SK-N-SH (cell line): ENCODE data around the gene ZNF544. TPM values are rescaled to one million over a fixed set of nuclear protein-coding genes. Genes with fewer than 3 reads are reported as not detected.
"Not testable (repeated sequence)": the region's sequence is repeated elsewhere in the genome, so short reads cannot be mapped to it uniquely, and the experiment has no call there.

ENCODE experiments used
- CTCF ChIA-PET: fragments of 300-600, 350-600 bp; formaldehyde crosslinking; extraction: SDS; loops from one replicate; lab custom pipeline; 2021; lab: Yijun Ruan, JAX
- POLR2A ChIA-PET: fragments of 350-600 bp; sonication (Branson Sonifier 250); formaldehyde crosslinking; extraction: SDS; loops from one replicate; lab custom pipeline; 2020; ENCODE audit warnings: antibody characterized with exemption, inconsistent platforms; lab: Yijun Ruan, JAX
- DNase-seq: peaks from one replicate; pipeline ENCODE4 v3.0.0; 2012
- H2AFZ ChIP-seq: fragments of 200-600 bp; sonication (generic); 2 replicates; pipeline ENCODE4 v1.8.1; 2016; ENCODE audit warnings: antibody characterized with exemption, mild to moderate bottlenecking, low read depth
- H3F3A ChIP-seq: fragments of 200-600 bp; sonication (generic); replicated peaks from 2 replicates; pipeline ENCODE3; 2016; ENCODE audit warnings: antibody characterized with exemption, mild to moderate bottlenecking; ENCODE audit not compliant: insufficient read depth
- H3K27ac ChIP-seq, 2 experiments: fragments of 200-500 bp in 1 of 2; fragments of 200-600 bp in 1 of 2; sonication (Bioruptor generic) in 1 of 2; sonication (generic), shearing (Covaris generic) in 1 of 2; 2 replicates each; pipeline versions ENCODE4 v1.5.1 to v1.6.1; 2014 to 2016; ENCODE audit warnings: low read depth in 2 of 2, inconsistent platforms in 1 of 2, low read length in 1 of 2, mild to moderate bottlenecking in 1 of 2, mixed read lengths in 1 of 2
- H3K27me3 ChIP-seq: fragments of 200-600 bp; sonication (generic), shearing (Covaris generic); 2 replicates; pipeline ENCODE4 v1.6.1; 2016; ENCODE audit warnings: mixed run types; ENCODE audit not compliant: insufficient read depth
- H3K36me3 ChIP-seq, 2 experiments: fragments of 200-500 bp in 1 of 2; fragments of 200-600 bp in 1 of 2; sonication (Bioruptor generic) in 1 of 2; sonication (generic) in 1 of 2; replicated peaks in 1 of 2; 2 replicates each; pipeline versions ENCODE3 to v1.5.1; 2014 to 2016; ENCODE audit warnings: low read length in 1 of 2, mild to moderate bottlenecking in 1 of 2; ENCODE audit not compliant: insufficient read depth in 2 of 2, control insufficient read depth in 1 of 2
- H3K4me1 ChIP-seq, 2 experiments: fragments of 200-500 bp in 1 of 2; fragments of 200-600 bp in 1 of 2; sonication (Bioruptor generic) in 1 of 2; sonication (generic), shearing (Covaris generic) in 1 of 2; 2 replicates each; pipeline versions ENCODE4 v1.5.1 to v1.6.1; 2014 to 2016; ENCODE audit warnings: low read depth in 1 of 2, low read length in 1 of 2, mixed run types in 1 of 2; ENCODE audit not compliant: insufficient read depth in 2 of 2, control insufficient read depth in 1 of 2
- H3K4me2 ChIP-seq: fragments of 200-600 bp; sonication (generic), shearing (Covaris generic); 2 replicates; pipeline ENCODE4 v1.6.1; 2017; ENCODE audit warnings: mixed run types
- H3K4me3 ChIP-seq, 2 experiments: fragments of 200-500 bp in 1 of 2; fragments of 200-600 bp in 1 of 2; sonication (Bioruptor generic) in 1 of 2; sonication (generic), shearing (Covaris generic) in 1 of 2; 2 replicates each; pipeline versions ENCODE4 v1.5.1 to v1.8.1; 2014 to 2016; ENCODE audit warnings: low read depth in 2 of 2, inconsistent platforms in 1 of 2, low read length in 1 of 2, mild to moderate bottlenecking in 1 of 2, mixed read lengths in 1 of 2, moderate library complexity in 1 of 2
- H3K79me2 ChIP-seq: fragments of 200-600 bp; sonication (generic); 2 replicates; pipeline ENCODE4 v1.8.1; 2017; ENCODE audit warnings: mild to moderate bottlenecking; ENCODE audit not compliant: insufficient read depth
- H3K9ac ChIP-seq: fragments of 200-600 bp; sonication (generic); 2 replicates; pipeline ENCODE4 v1.6.1; 2017; ENCODE audit warnings: mixed run types
- H3K9me2 ChIP-seq: fragments of 200-600 bp; sonication (generic); 2 replicates; pipeline ENCODE4 v1.6.1; 2017; ENCODE audit warnings: mixed run types
- H3K9me3 ChIP-seq: fragments of 200-600 bp; sonication (generic); 2 replicates; pipeline ENCODE4 v1.6.1; 2017; ENCODE audit warnings: mixed run types, mild to moderate bottlenecking, moderate library complexity
- H4K20me1 ChIP-seq: fragments of 200-600 bp; sonication (generic); 2 replicates; pipeline ENCODE4 v1.6.1; 2017; ENCODE audit warnings: mild to moderate bottlenecking, mixed run types; ENCODE audit not compliant: insufficient read depth
- EP300 ChIP-seq, 2 experiments: IDR thresholded peaks; 2 replicates each; pipeline versions ENCODE4 v1.4.0 to v1.6.1; 2012; ENCODE audit warnings: borderline replicate concordance in 1 of 2, low read depth in 1 of 2, low read length in 1 of 2
- POLR2AphosphoS5 ChIP-seq: IDR thresholded peaks from 2 replicates; pipeline ENCODE4 v1.6.1; 2012; ENCODE audit warnings: low read depth, low read length
- RFX5 ChIP-seq: IDR thresholded peaks from 2 replicates; pipeline ENCODE4 v1.6.1; 2012; ENCODE audit warnings: mild to moderate bottlenecking, improper control_type of control experiment, low read length
- RXRA ChIP-seq: IDR thresholded peaks from 2 replicates; pipeline ENCODE4 v1.4.0; 2012; ENCODE audit warnings: low read depth, mild to moderate bottlenecking, borderline replicate concordance
- SIN3A ChIP-seq: IDR thresholded peaks from 2 replicates; pipeline ENCODE4 v1.6.1; 2012; ENCODE audit warnings: low read depth, mild to moderate bottlenecking, low read length, moderate library complexity, borderline replicate concordance
- WGBS: methylation state at CpG from one replicate; pipeline ENCODE4 v1.1.6; 2017; ENCODE audit warnings: low lambda C conversion rate; 5-methylcytosine and 5-hydroxymethylcytosine counted together
- polyA plus RNA-seq, 3 experiments: library from polyadenylated mRNA; depleted of rRNA; stranded (reverse); fragments of >200 nt; gene quantifications; 2 replicates each; pipeline ENCODE4 v1.2.3, GENCODE V29; 2012
- TF ChIP-seq, protein P1 (sequence below): IDR thresholded peaks from 2 replicates; pipeline ENCODE4 v1.6.1; 2012; ENCODE audit warnings: mild to moderate bottlenecking, low read depth, low read length, moderate library complexity
- TF ChIP-seq, protein P2 (sequence below): IDR thresholded peaks from 2 replicates; pipeline ENCODE4 v1.4.0; 2012; ENCODE audit warnings: low read depth, borderline replicate concordance
- TF ChIP-seq, protein P3 (sequence below): fragments of 200-600 bp; sonication (generic); IDR thresholded peaks from 2 replicates; pipeline ENCODE4 v1.6.1; 2017; ENCODE audit warnings: antibody characterized with exemption, mild to moderate bottlenecking, moderate library complexity

ZNF544 gene
- polyA plus RNA-seq, 1 of the 3 experiments (the other 2 are of a cell fraction) = 0.89 TPM

DNA sequence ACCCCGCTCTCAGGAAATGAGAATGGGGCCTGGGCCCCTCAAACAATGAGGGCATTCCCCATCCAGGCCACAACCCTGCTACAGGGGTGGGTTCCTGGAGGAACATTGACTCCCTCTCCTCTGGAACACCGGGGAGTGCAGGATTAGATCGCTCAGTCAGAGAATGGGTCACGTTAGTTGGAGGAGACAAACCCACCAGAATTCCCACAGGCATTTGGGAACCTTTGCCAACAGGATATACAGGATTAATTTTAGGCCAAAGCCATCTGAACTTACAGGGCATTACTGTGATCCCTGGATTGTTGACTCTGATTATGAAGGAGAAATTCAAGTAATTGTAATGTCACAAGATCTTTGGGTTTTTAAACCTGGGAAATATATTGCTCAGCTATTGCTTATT is 79.0 kb downstream of the ZNF544 start:
- Histone ChIP-seq H3K79me2 (peaks cover 28% of the 10 kb centered on the region), H3K4me2 (no peak overlapping the region), H3K9me2 (no peaks in the 10 kb centered on the region), H4K20me1 (no peaks in the 10 kb centered on the region), H2AFZ (no peak overlapping the region), H3K4me3 (no peak overlapping the region), H3K36me3 (peaks cover 51 to 57% of the 10 kb centered on the region in 2 experiments), H3K9ac (no peak overlapping the region), H3K27me3 (no peaks in the 10 kb centered on the region), H3K4me1 (peaks cover 0 to 16% of the 10 kb centered on the region in 2 experiments; a peak in 2 of 4 replicates), H3K9me3 (no peaks in the 10 kb centered on the region), H3K27ac (no peak overlapping the region; a peak in 1 of 4 replicates), H3F3A (peaks cover 14% of the 10 kb centered on the region)
- TF ChIP-seq SIN3A (no peak), RFX5 (no peak), RXRA (no peak), EP300 (IDR thresholded peaks at IDR 0.05; ENCODE audit: borderline replicate concordance in 1 of 2, low read depth in 1 of 2, low read length in 1 of 2) (no peak), POLR2AphosphoS5 (no peak)
- TF ChIP-seq, protein P1, sequence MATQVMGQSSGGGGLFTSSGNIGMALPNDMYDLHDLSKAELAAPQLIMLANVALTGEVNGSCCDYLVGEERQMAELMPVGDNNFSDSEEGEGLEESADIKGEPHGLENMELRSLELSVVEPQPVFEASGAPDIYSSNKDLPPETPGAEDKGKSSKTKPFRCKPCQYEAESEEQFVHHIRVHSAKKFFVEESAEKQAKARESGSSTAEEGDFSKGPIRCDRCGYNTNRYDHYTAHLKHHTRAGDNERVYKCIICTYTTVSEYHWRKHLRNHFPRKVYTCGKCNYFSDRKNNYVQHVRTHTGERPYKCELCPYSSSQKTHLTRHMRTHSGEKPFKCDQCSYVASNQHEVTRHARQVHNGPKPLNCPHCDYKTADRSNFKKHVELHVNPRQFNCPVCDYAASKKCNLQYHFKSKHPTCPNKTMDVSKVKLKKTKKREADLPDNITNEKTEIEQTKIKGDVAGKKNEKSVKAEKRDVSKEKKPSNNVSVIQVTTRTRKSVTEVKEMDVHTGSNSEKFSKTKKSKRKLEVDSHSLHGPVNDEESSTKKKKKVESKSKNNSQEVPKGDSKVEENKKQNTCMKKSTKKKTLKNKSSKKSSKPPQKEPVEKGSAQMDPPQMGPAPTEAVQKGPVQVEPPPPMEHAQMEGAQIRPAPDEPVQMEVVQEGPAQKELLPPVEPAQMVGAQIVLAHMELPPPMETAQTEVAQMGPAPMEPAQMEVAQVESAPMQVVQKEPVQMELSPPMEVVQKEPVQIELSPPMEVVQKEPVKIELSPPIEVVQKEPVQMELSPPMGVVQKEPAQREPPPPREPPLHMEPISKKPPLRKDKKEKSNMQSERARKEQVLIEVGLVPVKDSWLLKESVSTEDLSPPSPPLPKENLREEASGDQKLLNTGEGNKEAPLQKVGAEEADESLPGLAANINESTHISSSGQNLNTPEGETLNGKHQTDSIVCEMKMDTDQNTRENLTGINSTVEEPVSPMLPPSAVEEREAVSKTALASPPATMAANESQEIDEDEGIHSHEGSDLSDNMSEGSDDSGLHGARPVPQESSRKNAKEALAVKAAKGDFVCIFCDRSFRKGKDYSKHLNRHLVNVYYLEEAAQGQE = no peak
- TF ChIP-seq, protein P2, sequence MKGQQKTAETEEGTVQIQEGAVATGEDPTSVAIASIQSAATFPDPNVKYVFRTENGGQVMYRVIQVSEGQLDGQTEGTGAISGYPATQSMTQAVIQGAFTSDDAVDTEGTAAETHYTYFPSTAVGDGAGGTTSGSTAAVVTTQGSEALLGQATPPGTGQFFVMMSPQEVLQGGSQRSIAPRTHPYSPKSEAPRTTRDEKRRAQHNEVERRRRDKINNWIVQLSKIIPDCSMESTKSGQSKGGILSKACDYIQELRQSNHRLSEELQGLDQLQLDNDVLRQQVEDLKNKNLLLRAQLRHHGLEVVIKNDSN = no peak
- CTCF ChIA-PET = interaction anchor here (1.0 kb wide), 1 partner anchor 19 kb away, joined by 3 read pairs; the partner anchor contains the start of gene ZSCAN22
- POLR2A ChIA-PET = no interaction called here
- 97% methylated on average over 4 of the region's 4 CpGs for WGBS
- no peak for DNase-seq

DNA sequence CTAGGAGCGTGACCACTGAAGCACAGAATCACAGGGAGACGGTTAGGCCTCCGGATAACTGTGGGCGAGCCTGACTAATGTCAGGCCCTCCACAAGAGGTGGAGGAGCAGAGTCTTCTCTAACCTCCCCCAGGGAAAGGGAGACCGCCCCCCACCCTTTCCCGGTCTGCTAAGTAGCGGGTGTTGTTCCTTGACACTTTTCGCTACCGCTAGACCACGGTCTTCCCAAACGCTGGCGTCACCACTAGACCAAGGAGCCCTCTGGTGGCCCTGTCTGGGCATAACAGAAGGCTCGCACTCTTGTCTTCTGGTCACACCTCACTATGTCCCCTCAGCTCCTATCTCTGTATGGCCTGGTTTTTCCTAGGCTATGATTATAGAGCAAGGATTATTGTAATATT is 82.0 kb downstream of the ZNF544 start:
- POLR2A ChIA-PET, H3K4me3 ChIP-seq, H4K20me1 ChIP-seq, H3K27ac ChIP-seq, H3K9me2 ChIP-seq, DNase-seq, H3K9me3 ChIP-seq, H3K9ac ChIP-seq, H3K4me2 ChIP-seq, H2AFZ ChIP-seq, H3K27me3 ChIP-seq: not testable (repeated sequence)
- peaks cover 0 to 14% of the 10 kb centered on the region in 2 experiments; a peak in 2 of 4 replicates for H3K4me1 ChIP-seq
- 90% methylated on average over 13 of the region's 13 CpGs for WGBS
- CTCF ChIA-PET = interaction anchor here (0.9 kb wide), 1 partner anchor 9 kb away, joined by 3 read pairs; no protein-coding TSS in a partner anchor
- TF ChIP-seq, protein P3, sequence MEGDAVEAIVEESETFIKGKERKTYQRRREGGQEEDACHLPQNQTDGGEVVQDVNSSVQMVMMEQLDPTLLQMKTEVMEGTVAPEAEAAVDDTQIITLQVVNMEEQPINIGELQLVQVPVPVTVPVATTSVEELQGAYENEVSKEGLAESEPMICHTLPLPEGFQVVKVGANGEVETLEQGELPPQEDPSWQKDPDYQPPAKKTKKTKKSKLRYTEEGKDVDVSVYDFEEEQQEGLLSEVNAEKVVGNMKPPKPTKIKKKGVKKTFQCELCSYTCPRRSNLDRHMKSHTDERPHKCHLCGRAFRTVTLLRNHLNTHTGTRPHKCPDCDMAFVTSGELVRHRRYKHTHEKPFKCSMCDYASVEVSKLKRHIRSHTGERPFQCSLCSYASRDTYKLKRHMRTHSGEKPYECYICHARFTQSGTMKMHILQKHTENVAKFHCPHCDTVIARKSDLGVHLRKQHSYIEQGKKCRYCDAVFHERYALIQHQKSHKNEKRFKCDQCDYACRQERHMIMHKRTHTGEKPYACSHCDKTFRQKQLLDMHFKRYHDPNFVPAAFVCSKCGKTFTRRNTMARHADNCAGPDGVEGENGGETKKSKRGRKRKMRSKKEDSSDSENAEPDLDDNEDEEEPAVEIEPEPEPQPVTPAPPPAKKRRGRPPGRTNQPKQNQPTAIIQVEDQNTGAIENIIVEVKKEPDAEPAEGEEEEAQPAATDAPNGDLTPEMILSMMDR = peak; percentile 41
- TF ChIP-seq, all 33 proteins: peak for 1; not testable (repeated sequence) for 32
- Histone ChIP-seq H3K79me2 (peaks cover 24% of the 10 kb centered on the region), H3K36me3 (peaks cover 77 to 80% of the 10 kb centered on the region in 2 experiments)
- not testable (repeated sequence) for H3F3A ChIP-seq
